Left ventricle myocardium inferior (tissue), 1 donor: Measurements from ENCODE around the gene CXCL11. TPM values are rescaled to one million over a fixed set of nuclear protein-coding genes. Genes with fewer than 3 reads are reported as not detected.
"Not testable (repeated sequence)": the region's sequence is repeated elsewhere in the genome, so short reads cannot be mapped to it uniquely, and the experiment has no call there.

Source experiments
- DNase-seq: peaks from one replicate; pipeline ENCODE4 v3.0.0-alpha.2; 2020
- H3K27ac ChIP-seq: fragments of 200-600 bp; replicated peaks from 2 replicates; pipeline ENCODE4 v1.8.0; 2021
- H3K27me3 ChIP-seq: fragments of 200-600 bp; 2 replicates; pipeline ENCODE4 v1.8.0; 2021; ENCODE audit warnings: low read depth
- H3K36me3 ChIP-seq: fragments of 200-600 bp; 2 replicates; pipeline ENCODE4 v1.8.0; 2021
- H3K4me1 ChIP-seq: fragments of 200-600 bp; 2 replicates; pipeline ENCODE4 v1.8.0; 2021
- H3K4me3 ChIP-seq: fragments of 200-600 bp; 2 replicates; pipeline ENCODE4 v1.8.0; 2021; ENCODE audit warnings: mild to moderate bottlenecking, moderate library complexity
- H3K9me3 ChIP-seq: fragments of 200-600 bp; replicated peaks from 2 replicates; pipeline ENCODE4 v1.8.0; 2021
- intact Hi-C: fragments of 100-400 bp; cut with micrococcal nuclease; formaldehyde crosslinking; loops from one replicate; pipeline ENCODE4 v1.11.0; 2022
- total RNA-seq: library from RNA; stranded (reverse); fragmentation: NEBNext Ultra II Directional; extraction: Animal tissue kit (Norgen Biotek cat#: 25700); gene quantifications from one replicate; pipeline ENCODE4 v1.2.1, GENCODE V29; 2021
- TF ChIP-seq, protein P1 (sequence below): fragments of 200-600 bp; IDR thresholded peaks from 2 replicates; pipeline ENCODE4 v1.8.0; 2021; ENCODE audit warnings: antibody characterized with exemption, mild to moderate bottlenecking, borderline replicate concordance
- donor health status: DM: no; HTN: yes; CAD: no; lungs with severe emphysema.

The CXCL11 gene
- total RNA-seq, 1 donor from 2014 or later: not detected

DNA sequence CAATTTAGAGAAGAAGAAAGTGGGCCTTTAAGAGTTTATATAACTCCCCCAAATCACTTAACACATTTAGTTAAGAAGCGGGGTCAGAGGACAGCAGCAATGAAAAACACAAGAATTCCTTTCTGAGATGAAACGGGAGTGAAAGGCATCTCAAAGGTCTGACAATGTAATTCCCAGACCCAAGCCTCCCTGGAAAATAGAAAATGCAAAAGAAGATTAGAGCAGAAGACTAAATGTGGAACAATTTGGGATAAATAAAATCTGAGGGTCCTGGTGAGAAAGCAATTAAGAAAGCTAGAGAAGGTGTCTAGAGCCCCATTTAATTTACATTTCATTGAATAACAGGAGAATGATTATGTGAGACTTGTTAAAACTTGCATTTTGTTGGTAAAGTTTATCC lies 19.6 kb upstream of the CXCL11 start:
- no peaks in the 10 kb centered on the region for H3K4me1 ChIP-seq
- intact Hi-C loops: no loop called here
- no peak overlapping the region for H3K4me3 ChIP-seq
- TF ChIP-seq, protein P1, sequence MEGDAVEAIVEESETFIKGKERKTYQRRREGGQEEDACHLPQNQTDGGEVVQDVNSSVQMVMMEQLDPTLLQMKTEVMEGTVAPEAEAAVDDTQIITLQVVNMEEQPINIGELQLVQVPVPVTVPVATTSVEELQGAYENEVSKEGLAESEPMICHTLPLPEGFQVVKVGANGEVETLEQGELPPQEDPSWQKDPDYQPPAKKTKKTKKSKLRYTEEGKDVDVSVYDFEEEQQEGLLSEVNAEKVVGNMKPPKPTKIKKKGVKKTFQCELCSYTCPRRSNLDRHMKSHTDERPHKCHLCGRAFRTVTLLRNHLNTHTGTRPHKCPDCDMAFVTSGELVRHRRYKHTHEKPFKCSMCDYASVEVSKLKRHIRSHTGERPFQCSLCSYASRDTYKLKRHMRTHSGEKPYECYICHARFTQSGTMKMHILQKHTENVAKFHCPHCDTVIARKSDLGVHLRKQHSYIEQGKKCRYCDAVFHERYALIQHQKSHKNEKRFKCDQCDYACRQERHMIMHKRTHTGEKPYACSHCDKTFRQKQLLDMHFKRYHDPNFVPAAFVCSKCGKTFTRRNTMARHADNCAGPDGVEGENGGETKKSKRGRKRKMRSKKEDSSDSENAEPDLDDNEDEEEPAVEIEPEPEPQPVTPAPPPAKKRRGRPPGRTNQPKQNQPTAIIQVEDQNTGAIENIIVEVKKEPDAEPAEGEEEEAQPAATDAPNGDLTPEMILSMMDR: no peak
- no peak overlapping the region for H3K27ac ChIP-seq
- DNase-seq: no peak
- H3K36me3 ChIP-seq: no peaks in the 10 kb centered on the region
- peaks cover 16% of the 10 kb centered on the region for H3K27me3 ChIP-seq
- no peaks in the 10 kb centered on the region for H3K9me3 ChIP-seq

DNA sequence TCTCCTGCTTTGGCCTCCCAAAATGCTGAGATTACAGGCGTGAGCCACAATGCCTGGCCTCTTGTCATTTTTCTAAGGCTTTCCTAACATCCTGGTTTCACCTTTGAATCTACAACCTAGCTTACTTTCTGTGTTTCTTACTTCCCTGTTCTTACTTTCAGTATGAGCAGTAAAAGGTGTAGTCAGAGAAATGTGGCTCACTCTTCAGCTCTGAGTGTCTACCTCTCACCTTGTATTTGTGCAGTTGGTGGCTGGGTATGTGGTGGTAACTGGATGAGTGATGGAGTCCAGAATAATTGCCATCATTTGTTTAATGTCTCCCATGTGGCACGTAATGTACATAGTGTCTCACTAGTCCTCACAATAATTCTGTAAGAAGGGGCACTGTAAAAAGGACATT lies 19.1 kb upstream of the CXCL11 start:
- H3K4me3 ChIP-seq: no peak overlapping the region
- no peaks in the 10 kb centered on the region for H3K4me1 ChIP-seq
- TF ChIP-seq, protein P1: no peak
- intact Hi-C loops: no loop called here
- H3K27me3 ChIP-seq: peaks cover 16% of the 10 kb centered on the region
- H3K27ac ChIP-seq: no peak overlapping the region
- H3K9me3 ChIP-seq: no peaks in the 10 kb centered on the region
- no peaks in the 10 kb centered on the region for H3K36me3 ChIP-seq
- DNase-seq: no peak

- Histone ChIP-seq H3K27me3 (peaks cover 16% of the 10 kb centered on the region), H3K4me1 (no peaks in the 10 kb centered on the region), H3K27ac (no peak overlapping the region), H3K4me3 (no peak overlapping the region), H3K9me3 (no peaks in the 10 kb centered on the region), H3K36me3 (no peaks in the 10 kb centered on the region)
- TF ChIP-seq, protein P1: no peak
- intact Hi-C loops: no loop called here
- DNase-seq: no peak
Observed at GRCh38 chr4:76053730-76054129, 17.9 kb upstream of the CXCL11 start.

- H3K9me3 ChIP-seq, H3K4me3 ChIP-seq, intact Hi-C loops, DNase-seq, H3K36me3 ChIP-seq, H3K4me1 ChIP-seq, H3K27me3 ChIP-seq, H3K27ac ChIP-seq: not testable (repeated sequence)
Observed at GRCh38 chr4:76050560-76051050, 14.7 kb upstream of the CXCL11 start.

- H3K27ac ChIP-seq, intact Hi-C loops, H3K4me3 ChIP-seq, DNase-seq, H3K4me1 ChIP-seq, H3K36me3 ChIP-seq, H3K9me3 ChIP-seq, H3K27me3 ChIP-seq: not testable (repeated sequence)
Observed at GRCh38 chr4:76049860-76050416, 14.1 kb upstream of the CXCL11 start.

GRCh38 chr4:76044686-76045085 lies 8.8 kb upstream of the CXCL11 start:
- H3K9me3 ChIP-seq, H3K4me1 ChIP-seq, H3K27ac ChIP-seq, H3K4me3 ChIP-seq, DNase-seq, H3K36me3 ChIP-seq, H3K27me3 ChIP-seq, intact Hi-C loops: not testable (repeated sequence)

DNA sequence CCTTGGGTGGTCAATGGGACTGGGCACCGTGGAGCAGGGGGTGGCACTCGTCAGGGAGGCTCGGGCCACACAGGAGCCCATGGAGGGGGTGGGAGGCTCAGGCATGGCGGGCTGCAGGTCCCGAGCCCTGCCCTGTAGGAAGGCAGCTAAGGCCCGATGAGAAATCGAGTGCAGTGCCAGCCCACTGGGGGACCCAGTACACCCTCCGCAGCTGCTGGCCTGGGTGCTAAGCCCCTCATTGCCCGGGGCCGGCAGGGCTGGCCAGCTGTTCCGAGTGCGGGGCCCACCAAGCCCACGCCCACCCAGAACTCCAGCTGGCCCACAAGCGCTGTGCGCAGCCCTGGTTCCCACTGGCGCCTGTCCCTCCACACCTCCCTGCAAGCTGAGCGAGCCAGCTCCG lies 7.4 kb upstream of the CXCL11 start:
- H3K27ac ChIP-seq, H3K27me3 ChIP-seq, H3K9me3 ChIP-seq, DNase-seq, H3K4me1 ChIP-seq, H3K36me3 ChIP-seq, H3K4me3 ChIP-seq, intact Hi-C loops: not testable (repeated sequence)

DNA sequence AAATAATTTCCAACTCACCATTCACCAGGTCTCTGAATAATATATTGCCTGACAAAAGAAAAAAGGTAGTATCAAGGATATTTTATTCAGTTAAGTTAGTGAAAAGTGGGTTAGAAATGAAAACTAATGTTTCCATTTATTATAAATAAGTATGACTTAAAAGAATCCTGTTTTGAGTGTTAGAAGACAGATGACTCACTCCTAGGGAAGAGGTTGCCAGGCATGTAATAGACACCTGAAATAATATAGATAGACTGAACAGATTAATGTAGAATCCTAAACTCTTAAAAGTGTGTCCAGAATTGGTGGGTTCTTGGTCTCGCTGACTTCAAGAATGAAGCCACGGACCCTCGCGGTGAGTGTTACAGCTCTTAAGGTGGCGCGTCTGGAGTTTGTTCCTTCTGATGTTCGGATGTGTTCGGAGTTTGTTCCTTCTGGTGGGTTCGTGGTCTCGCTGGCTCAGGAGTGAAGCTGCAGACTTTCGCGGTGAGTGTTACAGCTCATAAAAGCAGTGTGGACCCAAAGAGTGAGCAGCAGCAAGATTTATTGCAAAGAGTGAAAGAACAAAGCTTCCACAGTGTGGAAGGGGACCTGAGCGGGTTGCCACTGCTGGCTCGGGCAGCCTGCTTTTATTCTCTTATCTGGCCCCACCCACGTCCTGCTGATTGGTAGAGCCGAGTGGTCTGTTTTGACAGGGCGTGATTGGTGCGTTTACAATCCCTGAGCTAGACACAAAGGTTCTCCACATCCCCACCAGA lies 6.5 kb upstream of the CXCL11 start:
- H3K27me3 ChIP-seq, H3K4me3 ChIP-seq, intact Hi-C loops, DNase-seq, H3K36me3 ChIP-seq, H3K27ac ChIP-seq, H3K4me1 ChIP-seq, H3K9me3 ChIP-seq: not testable (repeated sequence)
